IPS-15b (cell line): Measurements from ENCODE around the gene RELL2.

Source experiments
- H3K27me3 ChIP-seq: one replicate; pipeline ENCODE4 v1.6.1; 2013; ENCODE audit warnings: low read length; ENCODE audit not compliant: control insufficient read depth, insufficient read depth
- H3K36me3 ChIP-seq: one replicate; pipeline ENCODE4 v1.6.1; 2013; ENCODE audit warnings: low read length; ENCODE audit not compliant: control insufficient read depth, insufficient read depth
- H3K4me1 ChIP-seq: one replicate; pipeline ENCODE4 v1.6.1; 2013; ENCODE audit warnings: mild to moderate bottlenecking, low read length; ENCODE audit not compliant: control insufficient read depth, insufficient read depth
- H3K4me3 ChIP-seq: one replicate; pipeline ENCODE4 v1.5.1; 2013; ENCODE audit warnings: low read depth, low read length
- H3K9ac ChIP-seq: one replicate; pipeline ENCODE4 v1.6.1; 2013; ENCODE audit warnings: low read depth, mild to moderate bottlenecking, low read length
- H3K9me3 ChIP-seq: one replicate; pipeline ENCODE4 v1.6.1; 2013; ENCODE audit warnings: mild to moderate bottlenecking, low read length; ENCODE audit not compliant: control insufficient read depth, insufficient read depth

Gene RELL2

DNA sequence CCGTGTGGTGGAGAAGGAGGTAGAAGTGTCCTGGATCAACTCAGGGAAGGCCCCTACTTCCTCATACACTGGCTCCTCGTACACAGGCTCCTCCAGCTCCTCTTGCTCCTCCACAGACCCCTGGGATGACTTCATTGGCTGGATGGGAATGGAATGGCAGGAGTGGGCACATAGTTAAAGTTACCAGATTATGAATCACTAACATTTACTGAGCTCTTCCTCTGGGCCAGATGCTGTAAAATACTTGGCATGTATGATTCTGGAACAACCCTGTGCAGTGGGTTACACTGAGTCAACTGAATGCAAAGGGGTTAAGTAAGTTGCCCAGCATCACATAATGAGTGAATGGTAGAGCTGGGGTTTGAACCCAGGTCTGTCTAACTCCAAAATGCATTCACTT, 17.5 kb downstream of the RELL2 start:
- H3K36me3 ChIP-seq: peaks cover 15% of the 10 kb centered on the region
- H3K9me3 ChIP-seq: no peaks in the 10 kb centered on the region
- no peaks in the 10 kb centered on the region for H3K4me1 ChIP-seq
- H3K4me3 ChIP-seq: no peak overlapping the region
- no peak overlapping the region for H3K9ac ChIP-seq
- no peaks in the 10 kb centered on the region for H3K27me3 ChIP-seq

DNA sequence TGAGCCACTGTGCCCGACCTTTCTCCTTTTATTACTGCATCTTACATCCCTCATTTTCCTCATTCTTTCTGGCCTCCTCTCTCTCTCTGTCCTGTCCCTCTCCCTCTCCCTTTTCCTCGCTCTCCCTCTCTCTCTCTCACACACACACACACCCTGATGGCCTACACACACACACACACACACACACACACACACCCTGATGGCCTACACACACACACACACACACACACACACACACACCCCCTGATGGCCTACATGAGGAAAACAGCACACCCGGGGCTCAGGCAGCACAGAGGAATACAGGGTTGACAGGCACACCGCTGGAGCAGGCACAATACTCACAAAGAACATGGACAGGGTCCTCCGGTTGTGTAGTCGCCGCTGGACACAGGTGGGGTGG, 18.2 kb downstream of the RELL2 start:
- Histone ChIP-seq H3K9me3 (no peaks in the 10 kb centered on the region), H3K4me3 (no peak overlapping the region), H3K4me1 (no peaks in the 10 kb centered on the region), H3K36me3 (peaks cover 15% of the 10 kb centered on the region), H3K27me3 (no peaks in the 10 kb centered on the region), H3K9ac (no peak overlapping the region)

DNA sequence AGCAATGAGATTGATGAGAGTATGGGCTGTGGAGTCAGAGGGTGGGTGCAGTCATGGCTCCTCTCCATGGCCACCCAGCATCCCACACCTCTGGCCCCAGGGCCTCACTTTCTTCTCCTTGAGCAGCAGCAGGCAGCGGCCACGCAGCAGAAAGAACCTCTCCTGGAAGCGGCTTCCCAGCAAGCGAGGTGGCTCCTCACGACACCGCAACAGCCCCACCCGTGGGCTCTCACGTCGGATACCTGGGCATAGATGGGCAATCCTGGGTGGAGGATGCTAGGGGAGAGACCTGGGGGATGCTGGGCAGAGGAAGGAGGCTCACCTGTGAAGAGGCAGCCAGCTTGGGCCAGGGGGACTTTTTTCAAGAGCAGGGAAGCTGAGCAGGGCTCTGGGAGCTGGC, 19.6 kb downstream of the RELL2 start:
- H3K36me3 ChIP-seq: peaks cover 16% of the 10 kb centered on the region
- no peaks in the 10 kb centered on the region for H3K27me3 ChIP-seq
- no peaks in the 10 kb centered on the region for H3K4me1 ChIP-seq
- H3K4me3 ChIP-seq: no peak overlapping the region
- H3K9ac ChIP-seq: no peak overlapping the region
- H3K9me3 ChIP-seq: no peaks in the 10 kb centered on the region

DNA sequence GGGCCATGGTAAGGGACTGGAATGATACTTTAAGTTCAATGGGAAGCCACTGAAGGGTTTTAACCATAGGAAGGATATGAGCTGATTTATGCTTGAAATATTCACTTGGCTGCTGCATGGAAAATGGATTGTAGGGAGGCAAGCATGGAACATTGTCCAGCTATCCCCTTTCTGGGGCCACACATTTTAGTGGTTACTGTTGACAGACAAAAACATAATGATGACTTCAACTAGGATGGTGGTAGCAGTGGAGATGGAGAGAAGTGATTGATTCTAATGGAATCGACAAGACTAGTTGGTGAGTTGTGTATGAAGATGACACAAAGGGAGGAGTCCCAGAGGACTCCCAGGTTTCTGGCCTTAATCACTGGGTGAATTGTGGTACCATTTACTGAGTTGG, 20.6 kb downstream of the RELL2 start:
- Histone ChIP-seq H3K9me3 (no peaks in the 10 kb centered on the region), H3K9ac (no peak overlapping the region), H3K4me1 (no peaks in the 10 kb centered on the region), H3K36me3 (peaks cover 18% of the 10 kb centered on the region), H3K27me3 (no peaks in the 10 kb centered on the region), H3K4me3 (no peak overlapping the region)

DNA sequence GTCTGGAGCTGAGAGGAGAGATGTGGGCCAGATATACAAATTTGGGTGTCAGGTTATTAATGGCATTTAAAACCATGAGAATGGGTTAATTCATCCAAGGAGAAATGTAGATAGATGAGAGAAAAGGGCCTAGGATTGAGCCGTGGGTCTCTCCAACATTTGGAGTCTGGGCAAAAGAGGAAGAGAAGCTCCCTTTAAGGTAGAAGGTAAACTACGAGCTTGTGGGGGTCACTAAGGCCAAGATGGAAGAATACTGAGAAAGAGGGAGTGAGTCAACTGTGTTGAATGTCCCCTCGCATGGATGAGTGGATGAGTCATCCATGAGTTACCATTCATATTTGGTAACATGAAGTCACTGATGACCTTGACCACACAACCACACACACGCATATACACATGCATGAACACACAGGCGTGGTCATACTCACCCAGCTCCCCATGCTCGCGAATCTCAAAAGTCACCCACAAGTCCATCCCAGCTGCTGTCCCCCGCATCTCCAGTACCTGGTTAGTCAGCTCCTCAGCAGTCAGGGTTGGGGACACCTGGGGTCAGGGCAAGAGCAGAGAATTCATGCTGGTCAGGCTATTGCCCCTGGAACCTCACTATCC, 21.2 kb downstream of the RELL2 start:
- no peaks in the 10 kb centered on the region for H3K27me3 ChIP-seq
- no peaks in the 10 kb centered on the region for H3K4me1 ChIP-seq
- H3K9ac ChIP-seq: no peak overlapping the region
- H3K36me3 ChIP-seq: peaks cover 18% of the 10 kb centered on the region
- H3K9me3 ChIP-seq: no peaks in the 10 kb centered on the region
- no peak overlapping the region for H3K4me3 ChIP-seq

DNA sequence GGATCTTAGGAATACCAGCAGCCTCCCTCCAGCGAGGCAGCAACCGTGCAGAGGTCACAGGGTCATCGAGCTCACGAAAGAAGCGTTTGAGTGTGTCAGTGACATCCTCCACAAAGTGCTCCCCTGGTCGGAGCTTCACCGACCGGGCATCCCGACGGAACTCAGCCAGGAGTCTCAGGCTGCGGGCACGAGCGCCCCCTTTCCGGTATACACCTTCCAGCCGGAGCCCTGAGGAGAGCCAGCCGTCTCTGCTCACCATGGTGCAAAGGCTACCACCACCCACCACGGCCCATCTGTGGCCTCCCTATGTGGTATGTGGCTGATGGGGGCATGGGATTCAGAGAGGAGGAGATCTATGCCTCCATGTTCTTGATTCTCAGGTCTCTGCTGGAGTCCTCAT, 25.2 kb downstream of the RELL2 start:
- Histone ChIP-seq H3K9ac (no peak overlapping the region), H3K36me3 (peaks cover 3% of the 10 kb centered on the region), H3K4me1 (no peaks in the 10 kb centered on the region), H3K4me3 (no peak overlapping the region), H3K27me3 (no peaks in the 10 kb centered on the region), H3K9me3 (no peaks in the 10 kb centered on the region)

DNA sequence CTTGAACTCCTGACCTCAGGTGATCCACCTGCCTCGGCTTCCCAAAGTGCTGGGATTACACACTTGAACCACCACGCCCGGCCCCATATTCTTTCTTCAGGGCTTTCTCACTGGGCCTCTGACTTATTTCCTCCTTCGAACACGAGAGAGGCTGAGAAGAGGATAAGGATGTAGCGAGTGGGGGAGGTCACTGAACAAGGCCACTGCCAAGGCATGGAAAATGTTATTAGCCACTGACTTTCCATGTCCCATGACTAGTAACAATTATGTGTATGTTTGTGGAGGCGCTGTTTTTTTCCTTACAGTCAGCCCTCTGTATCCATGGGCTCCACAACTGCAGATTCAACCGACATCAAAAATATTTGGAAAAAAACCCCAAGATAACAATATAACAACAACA, 26.7 kb downstream of the RELL2 start:
- no peaks in the 10 kb centered on the region for H3K9me3 ChIP-seq
- H3K36me3 ChIP-seq: peaks cover 3% of the 10 kb centered on the region

DNA sequence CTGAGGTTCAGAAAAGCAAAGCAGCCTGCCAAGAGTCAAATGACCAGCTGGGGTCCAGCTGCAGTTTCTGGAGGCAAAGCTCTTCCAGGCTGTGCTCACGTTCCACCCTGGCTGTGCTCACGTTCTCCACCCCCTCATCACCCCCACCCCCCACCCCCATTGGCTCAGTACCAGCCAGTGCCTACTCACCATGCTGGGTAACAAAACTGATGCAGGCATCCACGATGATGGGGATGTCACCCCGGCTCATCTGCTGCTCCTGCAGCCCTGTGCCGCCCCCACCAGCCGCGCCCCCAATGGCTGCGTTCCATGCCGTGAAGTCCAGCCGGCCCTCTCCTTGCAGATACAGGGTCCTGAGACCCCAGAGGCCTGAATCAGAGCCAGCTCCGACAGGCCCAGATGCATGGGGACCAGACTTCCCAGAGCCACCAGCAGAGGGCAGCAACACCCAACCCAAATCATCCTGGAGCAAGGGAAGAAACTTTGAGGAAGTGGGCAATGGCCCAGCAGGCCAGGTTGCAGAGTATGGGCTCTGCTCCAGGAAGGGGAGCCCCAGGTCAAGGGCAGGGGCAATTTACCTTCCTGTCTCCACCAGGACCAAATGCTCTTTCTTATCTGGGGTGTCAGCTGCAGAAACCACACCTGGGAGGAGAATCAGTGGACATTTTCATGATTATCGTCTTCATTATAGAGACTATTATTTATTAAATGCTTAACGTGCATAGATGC, 28.1 kb downstream of the RELL2 start:
- Histone ChIP-seq H3K27me3 (no peaks in the 10 kb centered on the region), H3K4me3 (no peak overlapping the region), H3K9ac (no peak overlapping the region), H3K9me3 (no peaks in the 10 kb centered on the region), H3K4me1 (no peaks in the 10 kb centered on the region), H3K36me3 (peaks cover 3% of the 10 kb centered on the region)

More for the DNA sequence above, 26.7 kb downstream of the RELL2 start:
- Histone ChIP-seq H3K4me1 (no peaks in the 10 kb centered on the region), H3K9ac (no peak overlapping the region), H3K27me3 (no peaks in the 10 kb centered on the region), H3K4me3 (no peak overlapping the region)

DNA sequence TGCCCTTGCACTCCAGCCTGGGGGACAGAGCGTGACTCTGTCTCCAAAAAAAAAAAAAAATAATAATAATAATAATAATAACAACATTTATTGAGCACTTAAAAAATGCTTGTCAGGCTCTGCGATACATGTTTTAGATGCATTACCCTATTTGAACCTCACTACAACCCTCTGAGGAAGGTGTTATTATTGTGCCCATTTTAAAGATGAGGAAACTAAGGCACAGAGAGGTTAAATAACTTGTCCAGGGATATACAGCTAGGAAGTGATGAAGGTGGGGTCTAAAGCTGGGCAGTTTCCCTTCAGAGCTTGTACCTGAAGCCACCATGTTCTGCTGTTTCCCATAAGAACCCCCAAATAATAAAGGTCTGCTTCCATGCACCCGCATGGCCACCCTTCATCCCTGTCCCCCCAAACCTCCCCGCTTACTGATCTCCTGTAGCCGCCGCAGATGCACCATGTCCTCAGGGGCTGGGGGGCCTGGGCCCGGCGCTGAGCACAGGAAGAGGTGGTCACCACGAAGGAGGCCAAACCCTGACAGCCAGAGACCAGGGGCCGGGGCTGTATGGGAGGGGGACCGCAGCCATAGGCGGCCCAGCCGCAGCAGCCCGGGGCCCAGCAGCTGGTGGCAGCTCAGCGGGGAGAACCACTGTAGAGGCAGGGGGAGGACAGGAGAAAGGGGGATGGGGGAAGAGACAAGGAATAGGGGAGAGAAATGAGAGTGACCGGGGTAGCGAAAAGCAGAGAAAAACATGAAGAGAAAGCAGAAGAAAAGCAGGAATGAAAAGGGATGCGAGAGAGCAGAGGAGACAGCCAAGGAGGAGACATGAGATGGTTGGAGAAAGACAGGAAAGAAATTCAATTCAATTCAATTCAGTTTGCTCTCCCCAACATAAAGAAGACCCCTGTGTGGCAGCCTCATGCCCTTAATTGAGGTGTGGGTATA, 29.5 kb downstream of the RELL2 start:
- no peak overlapping the region for H3K4me3 ChIP-seq
- H3K4me1 ChIP-seq: no peaks in the 10 kb centered on the region
- H3K9ac ChIP-seq: no peak overlapping the region
- H3K36me3 ChIP-seq: peaks cover 3% of the 10 kb centered on the region
- no peaks in the 10 kb centered on the region for H3K9me3 ChIP-seq
- H3K27me3 ChIP-seq: no peaks in the 10 kb centered on the region

DNA sequence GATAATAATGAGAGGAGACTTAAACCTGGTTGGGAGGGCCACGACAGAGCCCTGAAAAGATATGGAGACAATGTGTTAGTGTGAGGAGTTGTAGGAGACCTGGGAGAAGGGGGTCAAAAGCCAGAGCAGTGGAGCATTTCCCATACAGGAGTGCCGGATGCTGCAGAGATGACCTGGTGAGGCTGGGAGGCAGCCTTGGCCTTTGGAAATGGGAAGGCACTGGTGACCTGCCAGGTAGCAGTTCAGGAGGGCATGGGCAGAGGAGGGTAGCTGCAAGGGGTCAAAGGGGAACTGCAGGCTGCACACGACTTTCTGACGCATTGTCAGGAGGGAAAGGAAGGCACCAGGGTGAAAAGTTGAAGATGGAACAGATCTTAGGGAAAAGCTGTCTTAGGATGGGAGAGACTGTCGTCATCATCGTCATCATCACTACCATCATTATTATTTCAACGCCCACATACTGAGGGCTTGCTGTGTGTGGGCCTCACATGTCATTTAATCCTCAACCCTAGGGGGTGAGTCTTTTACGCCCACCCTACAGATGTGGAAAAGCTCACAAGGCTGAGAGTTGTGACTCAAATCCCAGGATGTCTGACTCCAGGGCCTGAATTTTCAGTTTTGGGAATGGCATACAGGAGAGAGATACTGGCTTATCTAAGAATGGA, 31.9 kb downstream of the RELL2 start:
- no peak overlapping the region for H3K4me3 ChIP-seq
- peaks cover 9% of the 10 kb centered on the region for H3K4me1 ChIP-seq
- no peaks in the 10 kb centered on the region for H3K9me3 ChIP-seq
- H3K27me3 ChIP-seq: no peaks in the 10 kb centered on the region
- H3K36me3 ChIP-seq: peaks cover 11% of the 10 kb centered on the region
- H3K9ac ChIP-seq: no peak overlapping the region

DNA sequence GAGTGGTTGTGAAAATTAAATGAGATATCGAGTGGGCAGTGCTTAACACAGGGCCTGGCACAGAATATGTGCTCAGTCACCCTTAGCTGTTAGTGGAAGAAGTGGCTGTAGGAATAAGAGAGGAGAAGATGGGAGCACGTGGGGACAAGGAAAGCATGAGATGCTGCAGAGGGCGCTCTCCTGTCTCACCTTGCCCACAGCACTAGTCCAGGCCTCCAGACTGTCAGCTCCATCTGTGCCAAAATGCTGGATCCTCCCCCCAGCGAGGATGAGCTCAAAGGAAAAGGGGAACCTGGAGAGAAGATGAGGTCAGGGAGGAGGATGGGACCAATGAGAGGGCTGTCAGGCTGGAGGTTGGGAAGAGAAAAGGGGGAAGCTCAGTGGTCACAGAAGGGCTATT, 32.7 kb downstream of the RELL2 start:
- H3K4me3 ChIP-seq: no peak overlapping the region
- no peak overlapping the region for H3K9ac ChIP-seq
- no peaks in the 10 kb centered on the region for H3K9me3 ChIP-seq
- peaks cover 12% of the 10 kb centered on the region for H3K4me1 ChIP-seq
- H3K36me3 ChIP-seq: peaks cover 11% of the 10 kb centered on the region
- no peaks in the 10 kb centered on the region for H3K27me3 ChIP-seq
